Stimulated activated CD8-positive, alpha-beta memory T cell treated with anti-CD3 and anti-CD28 coated beads, Interleukin-12 subunit alpha, Interleukin-12 subunit beta, amount 100 ng/mL, for 24 hours (primary cell): ENCODE results near the gene ARG1.
"Not testable (repeated sequence)": the region's sequence is repeated elsewhere in the genome, so short reads cannot be mapped to it uniquely, and the experiment has no call there.

ENCODE experiments used
- DNase-seq: peaks from one replicate; pipeline ENCODE4 v3.0.0-alpha.2; 2020; ENCODE audit errors: extremely low read depth

ARG1 gene

GRCh38 chr6:131572686-131573415 lies at the start of gene ARG1:
Gene ARG1, plus strand, starts transcription at chr6:131573226. Its CDS starts 57 bp downstream, at chr6:131573283.
- DNase-seq: no peak

GRCh38 chr6:131523988-131524673 lies 48.9 kb upstream of the ARG1 start:
- DNase-seq: no peak

DNA sequence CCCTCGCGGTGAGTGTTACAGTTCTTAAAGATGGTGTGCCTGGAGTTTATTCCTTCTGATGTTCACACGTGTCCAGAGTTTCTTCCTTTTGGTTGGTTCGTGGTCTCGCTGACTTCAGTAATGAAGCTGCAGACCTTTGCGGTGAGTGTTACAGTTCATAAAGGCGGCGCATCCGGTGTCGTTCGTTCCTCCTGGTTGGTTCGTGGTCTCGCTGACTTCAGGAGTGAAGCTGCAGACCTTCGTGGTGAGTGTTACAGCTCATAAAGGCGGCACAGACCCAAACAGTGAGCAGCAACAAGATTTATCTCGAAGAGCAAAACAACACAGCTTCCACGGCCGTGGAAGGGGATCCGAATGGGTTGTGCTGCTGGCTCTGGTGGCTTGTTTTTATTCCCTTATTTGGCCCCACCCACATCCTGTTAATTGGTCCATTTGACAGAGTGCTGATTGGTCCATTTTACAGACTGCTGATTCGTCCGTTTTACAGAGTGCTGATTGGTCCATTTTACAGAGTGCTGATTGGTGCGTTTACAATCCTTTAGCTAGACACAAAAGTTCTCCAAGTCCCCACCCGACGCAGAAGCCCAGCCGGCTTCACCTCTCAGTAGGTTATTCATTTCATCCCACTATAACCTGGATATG lies 48.2 kb upstream of the ARG1 start:
- DNase-seq: no peak

DNA sequence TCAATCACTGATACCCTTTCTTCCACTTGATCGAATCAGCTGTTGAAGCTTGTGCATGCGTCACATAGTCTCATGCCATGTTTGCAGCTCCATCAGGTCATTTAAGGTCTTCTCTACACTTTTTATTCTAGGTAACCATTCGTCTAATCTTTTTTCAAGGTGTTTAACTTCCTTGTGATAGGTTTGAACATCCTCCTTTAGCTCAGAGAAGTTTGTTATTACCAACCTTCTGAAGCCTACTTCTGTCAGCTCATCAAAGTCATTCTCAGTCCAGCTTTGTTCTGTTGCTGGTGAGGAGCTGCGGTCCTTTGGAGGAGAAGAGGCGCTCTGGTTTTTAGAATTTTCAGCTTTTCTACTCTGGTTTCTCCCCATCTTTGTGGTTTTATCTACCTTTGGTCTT lies 42.1 kb upstream of the ARG1 start:
- not testable (repeated sequence) for DNase-seq

GRCh38 chr6:131531681-131532080 lies 41.3 kb upstream of the ARG1 start:
- not testable (repeated sequence) for DNase-seq

- DNase-seq: no peak
Measured at GRCh38 chr6:131532580-131533039, 40.4 kb upstream of the ARG1 start.

GRCh38 chr6:131538615-131539014 lies 34.4 kb upstream of the ARG1 start:
- not testable (repeated sequence) for DNase-seq

- DNase-seq: no peak
Measured at GRCh38 chr6:131545317-131545716, 27.7 kb upstream of the ARG1 start.

- DNase-seq: no peak
Measured at GRCh38 chr6:131547488-131547887, 25.5 kb upstream of the ARG1 start.

- no peak for DNase-seq
Measured at GRCh38 chr6:131548441-131548840, 24.6 kb upstream of the ARG1 start.

DNA sequence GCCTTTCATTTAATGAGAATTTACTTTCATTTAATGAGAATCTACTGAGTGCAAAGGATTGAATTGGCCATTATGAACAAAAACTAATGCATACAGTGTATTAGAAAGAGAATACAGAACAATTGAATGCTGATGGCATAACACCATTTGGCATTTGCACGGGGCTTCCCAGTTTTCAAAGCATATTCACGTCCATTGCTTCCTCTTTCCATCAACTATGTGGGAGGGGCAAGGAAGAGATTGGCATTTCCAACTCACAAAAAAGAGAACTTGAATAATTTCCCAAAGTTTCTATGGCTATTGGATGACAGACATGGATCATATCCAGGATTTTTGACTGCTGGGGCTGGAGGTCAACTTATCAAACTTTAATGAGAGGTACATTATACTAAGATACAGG lies 23.2 kb upstream of the ARG1 start:
- no peak for DNase-seq

DNA sequence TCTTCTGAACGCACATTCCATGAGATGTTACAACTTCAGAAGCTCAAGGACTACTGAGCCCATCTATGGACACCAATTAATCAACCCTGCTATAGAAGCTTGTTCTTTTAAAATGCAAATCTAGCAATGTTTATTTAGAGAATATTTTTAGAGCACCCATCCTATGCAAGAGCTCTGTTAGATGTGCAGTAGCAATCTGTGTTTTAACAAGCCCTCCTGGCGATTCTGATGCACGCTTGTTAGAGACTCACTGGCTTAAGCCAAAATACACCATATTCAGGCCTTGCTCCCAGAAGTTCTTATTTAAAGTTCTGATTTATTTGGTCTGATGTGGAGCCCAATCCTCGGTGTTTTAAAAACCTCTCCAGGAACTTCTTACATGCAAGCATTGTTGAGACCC lies 21.1 kb upstream of the ARG1 start:
- DNase-seq: no peak

DNA sequence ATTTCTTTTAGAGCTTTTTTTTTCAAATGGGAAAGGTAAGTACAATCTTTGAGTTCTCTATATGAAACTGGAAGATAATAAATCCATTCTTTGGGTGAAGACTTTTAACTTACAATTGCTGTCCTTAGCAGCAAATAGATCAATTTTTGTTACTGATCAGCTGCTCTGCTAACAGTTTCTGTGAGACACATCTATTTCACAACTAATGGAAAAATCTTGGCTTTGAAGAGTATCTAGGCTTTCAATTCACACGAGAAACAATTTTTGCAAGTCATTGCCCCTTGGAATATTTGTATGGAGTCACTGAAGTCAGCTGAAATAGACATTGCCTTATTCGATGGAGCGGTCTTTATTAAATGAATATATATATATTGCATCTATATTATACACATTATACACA lies 20.5 kb upstream of the ARG1 start:
- no peak for DNase-seq

DNA sequence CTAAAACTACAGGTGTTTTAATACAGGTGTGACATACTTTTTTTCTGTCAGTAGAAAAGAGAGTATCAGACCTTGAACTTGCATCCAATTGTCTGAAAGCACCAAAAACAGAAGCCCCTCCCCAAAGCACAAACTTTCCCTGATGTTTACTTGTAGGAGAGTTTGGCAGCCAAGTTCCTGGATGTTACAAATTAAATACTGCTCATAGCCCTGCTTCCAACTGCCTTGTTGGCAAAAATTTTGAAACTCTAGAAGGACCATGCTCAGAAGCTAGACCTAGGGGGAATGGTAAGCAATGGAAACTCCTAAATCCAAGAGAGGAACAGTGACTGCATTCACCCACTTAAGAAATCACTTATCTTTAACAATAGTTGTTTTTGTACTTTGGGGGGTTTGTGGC lies 17.0 kb upstream of the ARG1 start:
- DNase-seq: no peak

DNA sequence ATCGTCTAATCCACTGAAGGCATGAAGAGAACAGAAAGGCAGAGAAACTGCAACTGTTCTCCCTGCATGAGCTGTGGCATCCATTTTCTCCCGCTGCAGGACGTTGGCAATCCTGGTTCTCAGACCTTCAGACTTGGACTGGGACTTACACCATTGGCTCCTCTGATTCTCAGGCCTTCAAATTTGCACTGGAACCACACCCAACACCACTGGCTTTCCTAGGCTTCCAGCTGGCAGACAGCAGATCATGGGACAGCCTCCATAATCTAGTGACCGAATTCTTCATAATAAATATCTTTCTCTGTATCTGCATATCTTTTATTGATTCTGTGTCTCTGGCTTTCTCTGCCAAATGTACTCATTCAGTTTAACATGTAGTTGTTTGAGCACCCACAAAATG lies 14.1 kb upstream of the ARG1 start:
- DNase-seq: no peak

GRCh38 chr6:131561925-131562707 lies 10.9 kb upstream of the ARG1 start:
- no peak for DNase-seq

GRCh38 chr6:131565056-131565455 lies 8.0 kb upstream of the ARG1 start:
- no peak for DNase-seq

- no peak for DNase-seq
Measured at GRCh38 chr6:131568726-131569125, 4.3 kb upstream of the ARG1 start.

DNA sequence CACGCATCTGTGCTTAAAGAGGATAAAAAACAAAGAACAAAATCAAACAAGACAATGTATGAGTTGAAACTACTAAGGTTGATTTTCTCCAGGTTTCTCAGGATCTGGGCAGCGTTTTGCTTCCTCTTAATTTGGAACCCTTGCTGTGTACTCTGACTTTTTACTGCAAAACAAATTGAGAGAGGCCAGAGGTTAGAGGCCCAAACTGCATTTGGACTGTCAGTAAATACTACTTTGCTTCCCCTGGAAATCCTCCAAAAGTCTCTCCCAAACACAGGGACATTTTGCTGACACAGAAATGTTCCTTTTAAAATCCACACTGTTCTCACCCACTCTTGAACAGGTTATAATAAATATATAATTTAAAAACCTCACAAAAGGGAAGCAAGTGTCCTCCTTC lies 1.1 kb downstream of the ARG1 start:
- DNase-seq: no peak

- no peak for DNase-seq
Measured at GRCh38 chr6:131574686-131575085, 1.7 kb downstream of the ARG1 start.

- DNase-seq: no peak
Measured at GRCh38 chr6:131575834-131576478, 2.9 kb downstream of the ARG1 start.

- no peak for DNase-seq
Measured at GRCh38 chr6:131581523-131581922, 8.5 kb downstream of the ARG1 start.
